SU-DHL-6 (cell line): ENCODE results near the gene FOXRED1.

Experiments
- H2AFZ ChIP-seq: fragments of 200-600 bp; sonication (generic); 2 replicates; pipeline ENCODE4 v1.6.1; 2014; ENCODE audit warnings: low read depth, mild to moderate bottlenecking, moderate library complexity, mixed read lengths, antibody characterized with exemption, low read length; ENCODE audit not compliant: severe bottlenecking
- H3F3A ChIP-seq: fragments of 200-600 bp; shearing (Covaris generic); 2 replicates; pipeline ENCODE4 v1.6.0; 2016; ENCODE audit warnings: antibody characterized with exemption, mild to moderate bottlenecking; ENCODE audit not compliant: insufficient read depth
- H3K27ac ChIP-seq: fragments of 200-600 bp; sonication (generic); 2 replicates; pipeline ENCODE4 v1.5.1; 2016; ENCODE audit warnings: low read depth, mild to moderate bottlenecking, low read length, moderate library complexity, mixed read lengths
- H3K27me3 ChIP-seq: fragments of 200-600 bp; sonication (generic), shearing (Covaris generic); 2 replicates; pipeline ENCODE4 v1.6.0; 2014; ENCODE audit warnings: mild to moderate bottlenecking, low read length
- H3K36me3 ChIP-seq: fragments of 200-600 bp; sonication (generic); 2 replicates; pipeline ENCODE4 v1.6.1; 2014; ENCODE audit warnings: mild to moderate bottlenecking, low read length, mixed read lengths
- H3K4me2 ChIP-seq: fragments of 300-600, 200-600 bp; shearing (Covaris generic), sonication (generic); 2 replicates; pipeline ENCODE4 v1.6.0; 2014; ENCODE audit warnings: low read length, low read depth, mild to moderate bottlenecking; ENCODE audit not compliant: poor library complexity, severe bottlenecking
- H3K4me3 ChIP-seq: fragments of 200-600 bp; sonication (generic); 2 replicates; pipeline ENCODE4 v1.5.1; 2014; ENCODE audit warnings: antibody characterized with exemption, low read length, mild to moderate bottlenecking, mixed read lengths; ENCODE audit not compliant: insufficient read depth, poor library complexity, severe bottlenecking
- H3K79me2 ChIP-seq: fragments of 200-600 bp; sonication (generic); 2 replicates; pipeline ENCODE4 v1.6.1; 2014; ENCODE audit warnings: mild to moderate bottlenecking, low read length, moderate library complexity; ENCODE audit not compliant: insufficient read depth
- H3K9ac ChIP-seq: fragments of 200-600 bp; sonication (generic); 2 replicates; pipeline ENCODE4 v1.7.0; 2014; ENCODE audit warnings: mild to moderate bottlenecking, low read length
- H3K9me2 ChIP-seq: fragments of 200-600 bp; sonication (generic); replicated peaks from 2 replicates; pipeline ENCODE4 v1.6.1; 2014; ENCODE audit warnings: low read length; ENCODE audit not compliant: insufficient read depth
- H3K9me3 ChIP-seq: fragments of 200-600 bp; sonication (generic); 2 replicates; pipeline ENCODE4 v1.6.1; 2014; ENCODE audit warnings: low read length, mixed read lengths; ENCODE audit not compliant: insufficient read depth
- H4K20me1 ChIP-seq: fragments of 200-600 bp; sonication (generic); 2 replicates; pipeline ENCODE4 v1.6.1; 2014; ENCODE audit warnings: low read depth, mild to moderate bottlenecking, antibody characterized with exemption, low read length, moderate library complexity, mixed read lengths
- CTCF ChIP-seq: fragments of 200-600 bp; sonication (generic); IDR thresholded peaks from one replicate; pipeline ENCODE4 v1.5.1; 2017; ENCODE audit warnings: antibody characterized with exemption, mild to moderate bottlenecking, low read length, moderate library complexity; ENCODE audit not compliant: insufficient read depth, poor library complexity, severe bottlenecking
- EZH2phosphoT487 ChIP-seq: fragments of 200-600 bp; sonication (generic), shearing (Covaris generic); conservative IDR thresholded peaks from 2 replicates; pipeline ENCODE4 v1.6.1; 2018; ENCODE audit warnings: mild to moderate bottlenecking, antibody characterized with exemption, low read length, moderate library complexity, mixed read lengths

FOXRED1 gene

GRCh38 chr11:126268361-126268707, 620 bp upstream of the FOXRED1 start:
- no peaks in the 10 kb centered on the region for H3K27me3 ChIP-seq
- H3K4me3 ChIP-seq = peak overlapping the region; percentile 57
- H3K27ac ChIP-seq = 0 out of 2 replicates have a peak overlapping the region, but pooled peaks have one; percentile 23
- H3K4me2 ChIP-seq = peak overlapping the region; percentile 80
- H3K9me3 ChIP-seq = no peaks in the 10 kb centered on the region
- H3F3A ChIP-seq = no peaks in the 10 kb centered on the region
- no peak overlapping the region for H2AFZ ChIP-seq
- no peaks in the 10 kb centered on the region for H3K36me3 ChIP-seq
- H3K9me2 ChIP-seq = no peaks in the 10 kb centered on the region
- H4K20me1 ChIP-seq = no peaks in the 10 kb centered on the region
- H3K79me2 ChIP-seq = peaks cover 25% of the 10 kb centered on the region
- H3K9ac ChIP-seq = peak overlapping the region; percentile 74
- TF ChIP-seq EZH2phosphoT487 (no peak), CTCF (no peak)

GRCh38 chr11:126277322-126277721, 8.4 kb downstream of the FOXRED1 start:
- Histone ChIP-seq H3K4me2 (no peak overlapping the region), H3F3A (no peaks in the 10 kb centered on the region)

GRCh38 chr11:126277780-126278179, 8.8 kb downstream of the FOXRED1 start:
- no peaks in the 10 kb centered on the region for H3K9me3 ChIP-seq
- H3K4me3 ChIP-seq = no peak overlapping the region
- H3K9ac ChIP-seq = no peak overlapping the region
- no peak overlapping the region for H3K27ac ChIP-seq
- no peak overlapping the region for H3K4me2 ChIP-seq
- no peaks in the 10 kb centered on the region for H3F3A ChIP-seq
- no peaks in the 10 kb centered on the region for H3K27me3 ChIP-seq
- no peaks in the 10 kb centered on the region for H3K79me2 ChIP-seq
- TF ChIP-seq CTCF (no peak), EZH2phosphoT487 (no peak)
- no peaks in the 10 kb centered on the region for H3K9me2 ChIP-seq
- no peak overlapping the region for H2AFZ ChIP-seq
- no peaks in the 10 kb centered on the region for H3K36me3 ChIP-seq
- H4K20me1 ChIP-seq = no peaks in the 10 kb centered on the region

More at GRCh38 chr11:126277322-126277721, 8.4 kb downstream of the FOXRED1 start:
- Histone ChIP-seq H3K4me3 (no peak overlapping the region), H3K27ac (no peak overlapping the region), H3K79me2 (no peaks in the 10 kb centered on the region), H3K9me3 (no peaks in the 10 kb centered on the region), H3K36me3 (no peaks in the 10 kb centered on the region), H3K27me3 (no peaks in the 10 kb centered on the region), H3K9ac (no peak overlapping the region), H4K20me1 (no peaks in the 10 kb centered on the region), H2AFZ (no peak overlapping the region), H3K9me2 (no peaks in the 10 kb centered on the region)
- TF ChIP-seq EZH2phosphoT487 (no peak), CTCF (no peak)

- Histone ChIP-seq H3K27ac (no peak overlapping the region), H4K20me1 (no peaks in the 10 kb centered on the region), H3K4me3 (no peak overlapping the region), H3K9me3 (no peaks in the 10 kb centered on the region), H3K79me2 (no peaks in the 10 kb centered on the region), H3F3A (no peaks in the 10 kb centered on the region), H2AFZ (no peak overlapping the region), H3K9me2 (no peaks in the 10 kb centered on the region), H3K4me2 (no peak overlapping the region), H3K27me3 (no peaks in the 10 kb centered on the region), H3K36me3 (no peaks in the 10 kb centered on the region), H3K9ac (no peak overlapping the region)
- TF ChIP-seq CTCF = no peak
- no peak for TF ChIP-seq EZH2phosphoT487
These were observed 10.2 kb downstream of the FOXRED1 start for GRCh38 chr11:126279191-126279590.
